HG03039 (cell line): Measurements from ENCODE around the gene TLCD3B.

Source experiments
- ATAC-seq: cut with Tn5 transposase; IDR thresholded peaks from one replicate; pipeline ENCODE4 v1.9.1; 2021; ENCODE audit warnings: mild to moderate bottlenecking, moderate library complexity; ENCODE audit not compliant: unreplicated experiment

Gene TLCD3B

GRCh38 chr16:29975134-29975538, 55.9 kb downstream of the TLCD3B start:
- no peak for ATAC-seq
